ENCODE results near the gene MTA1.

Gene MTA1

DNA sequence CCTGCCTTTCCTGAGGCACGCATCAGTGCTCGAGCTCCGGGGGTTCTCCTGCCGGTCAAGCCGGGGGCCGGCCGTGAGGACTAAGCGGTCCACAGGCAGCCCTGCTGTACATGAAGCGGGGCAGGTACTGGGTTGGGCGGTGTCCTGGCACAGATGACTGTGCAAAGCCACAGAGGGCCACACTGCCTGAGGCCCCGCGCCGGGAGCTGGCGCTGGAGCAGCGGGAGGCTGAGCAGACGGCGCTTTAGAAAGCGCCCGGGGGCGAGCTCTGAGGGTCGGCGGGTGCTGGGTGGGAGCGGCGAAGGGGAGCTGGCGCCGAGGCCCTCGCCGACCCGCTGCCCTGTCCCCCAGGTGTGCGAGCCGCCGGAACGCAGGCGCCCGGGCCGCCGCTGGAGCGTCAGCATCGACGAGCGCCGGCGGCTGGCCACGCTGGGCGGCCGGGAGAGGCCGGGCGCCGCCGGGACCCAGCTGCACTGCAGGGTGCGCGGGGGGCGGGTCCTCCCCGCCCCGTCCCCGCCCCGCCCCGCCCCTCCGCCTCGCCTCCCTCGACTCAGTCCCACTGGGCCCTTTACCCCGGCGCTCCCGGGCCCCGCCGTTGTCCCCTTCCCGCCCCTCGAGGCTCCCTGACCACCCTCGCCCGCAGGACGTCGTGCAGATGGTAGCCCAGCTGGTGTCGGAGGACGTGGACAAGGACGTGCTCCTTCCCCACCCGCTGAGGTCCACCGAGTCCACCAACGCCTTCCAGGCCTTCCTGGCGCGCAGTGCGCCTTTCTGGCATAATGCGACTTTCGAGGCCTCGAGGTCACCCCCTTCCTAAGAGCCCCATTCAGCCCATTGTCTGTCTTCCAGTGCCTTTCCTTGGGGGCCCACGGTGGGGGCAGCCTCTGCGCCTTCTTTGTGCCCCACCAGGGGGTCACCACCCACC is 8.3 kb upstream of the MTA1 start:
- no peak for DNase-seq

DNA sequence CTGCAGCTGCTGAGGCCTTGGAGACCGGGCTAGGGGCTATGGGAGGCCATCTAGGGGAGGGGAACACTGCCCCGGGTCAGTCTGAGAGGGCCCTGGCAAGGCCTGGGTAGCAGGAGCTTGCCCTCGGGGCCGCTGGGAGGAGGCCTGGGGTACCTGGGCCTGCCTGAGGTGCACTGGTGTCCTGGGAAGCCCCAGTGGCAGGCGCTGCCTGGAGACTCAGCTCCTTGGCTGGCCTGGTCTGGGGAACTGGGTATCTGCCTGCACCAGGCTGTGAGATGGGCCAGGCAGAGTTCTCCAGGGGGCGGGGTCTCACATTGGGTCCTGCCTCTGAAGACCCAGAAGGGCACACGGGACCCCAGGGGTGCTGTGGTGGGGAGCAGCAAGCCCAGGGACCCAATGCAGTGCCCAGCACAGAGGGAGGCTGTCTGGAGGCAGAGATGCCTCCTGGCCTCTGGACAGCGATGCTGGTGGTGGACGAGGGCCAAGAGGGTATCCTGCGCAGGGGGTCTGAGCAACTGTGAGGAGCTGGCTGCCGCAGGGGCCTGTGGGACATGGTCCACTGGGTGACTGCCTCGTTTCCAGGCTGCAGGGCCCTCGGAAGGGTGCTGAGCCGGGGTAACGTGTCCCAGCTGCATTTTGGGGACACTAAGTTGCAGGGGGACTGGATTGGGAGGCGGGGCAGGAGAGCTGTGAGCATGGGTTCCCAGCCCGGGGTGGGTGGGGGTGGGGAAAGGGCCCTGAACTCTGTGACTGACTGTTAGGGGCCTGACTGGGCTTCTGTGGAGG is 7.4 kb upstream of the MTA1 start:
- DNase-seq: no peak

DNA sequence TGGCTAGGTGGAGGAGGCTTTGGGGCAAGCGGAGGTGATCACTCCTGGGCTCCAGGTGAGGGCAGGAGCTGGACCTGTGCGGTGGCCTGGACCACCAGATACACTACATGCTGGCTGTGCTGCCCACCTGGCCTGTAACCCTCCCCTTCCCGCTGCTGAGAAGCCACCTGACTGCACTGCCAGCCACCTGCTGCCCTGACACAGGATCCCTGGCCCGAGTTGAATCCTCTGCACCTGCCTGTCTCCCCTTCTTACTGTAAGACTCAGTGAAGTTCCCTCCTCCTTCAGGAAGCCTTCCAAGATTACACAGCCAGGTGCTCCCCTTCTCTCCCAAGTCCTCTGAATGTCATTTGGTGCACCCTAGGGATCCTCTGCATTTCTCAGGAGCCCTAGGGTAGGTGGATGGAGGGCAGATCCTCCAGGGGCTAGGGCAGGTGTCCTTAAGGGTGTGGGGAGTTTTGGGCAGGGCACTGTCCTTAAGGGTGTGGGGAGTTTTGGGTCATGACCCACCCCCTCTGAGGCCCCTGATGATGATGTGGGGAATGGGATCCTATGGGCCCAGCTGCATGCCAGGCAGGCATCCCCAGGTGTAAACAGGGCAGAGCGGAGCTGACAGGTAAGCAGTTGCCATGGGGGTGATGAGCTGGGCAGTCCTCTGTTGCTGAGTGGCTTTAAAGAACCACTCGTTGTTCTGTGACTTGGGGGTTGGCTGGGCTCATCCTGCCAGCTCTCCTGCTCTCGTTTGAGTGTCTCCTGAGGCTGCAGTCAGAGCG is 6.7 kb upstream of the MTA1 start:
- no peak for DNase-seq

DNA sequence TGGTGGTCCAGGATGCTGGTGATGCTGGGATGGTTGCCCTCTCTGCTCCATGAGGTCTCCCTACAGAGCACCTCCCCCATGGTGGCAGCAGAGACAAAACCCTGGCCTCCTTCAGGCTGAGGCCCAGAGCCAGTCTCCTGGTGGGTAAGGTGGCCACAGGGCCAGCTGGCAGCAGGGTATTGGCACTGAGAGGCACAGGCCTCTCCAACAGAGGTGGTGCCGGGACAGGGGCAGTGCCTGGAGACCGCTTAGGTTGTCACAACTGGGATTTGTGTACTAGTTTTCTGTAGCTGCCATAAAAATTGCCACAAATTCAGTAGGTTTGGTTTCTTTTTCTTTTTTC is 6.1 kb upstream of the MTA1 start:
- DNase-seq: peak in 1 of 2 donors; percentile 26

DNA sequence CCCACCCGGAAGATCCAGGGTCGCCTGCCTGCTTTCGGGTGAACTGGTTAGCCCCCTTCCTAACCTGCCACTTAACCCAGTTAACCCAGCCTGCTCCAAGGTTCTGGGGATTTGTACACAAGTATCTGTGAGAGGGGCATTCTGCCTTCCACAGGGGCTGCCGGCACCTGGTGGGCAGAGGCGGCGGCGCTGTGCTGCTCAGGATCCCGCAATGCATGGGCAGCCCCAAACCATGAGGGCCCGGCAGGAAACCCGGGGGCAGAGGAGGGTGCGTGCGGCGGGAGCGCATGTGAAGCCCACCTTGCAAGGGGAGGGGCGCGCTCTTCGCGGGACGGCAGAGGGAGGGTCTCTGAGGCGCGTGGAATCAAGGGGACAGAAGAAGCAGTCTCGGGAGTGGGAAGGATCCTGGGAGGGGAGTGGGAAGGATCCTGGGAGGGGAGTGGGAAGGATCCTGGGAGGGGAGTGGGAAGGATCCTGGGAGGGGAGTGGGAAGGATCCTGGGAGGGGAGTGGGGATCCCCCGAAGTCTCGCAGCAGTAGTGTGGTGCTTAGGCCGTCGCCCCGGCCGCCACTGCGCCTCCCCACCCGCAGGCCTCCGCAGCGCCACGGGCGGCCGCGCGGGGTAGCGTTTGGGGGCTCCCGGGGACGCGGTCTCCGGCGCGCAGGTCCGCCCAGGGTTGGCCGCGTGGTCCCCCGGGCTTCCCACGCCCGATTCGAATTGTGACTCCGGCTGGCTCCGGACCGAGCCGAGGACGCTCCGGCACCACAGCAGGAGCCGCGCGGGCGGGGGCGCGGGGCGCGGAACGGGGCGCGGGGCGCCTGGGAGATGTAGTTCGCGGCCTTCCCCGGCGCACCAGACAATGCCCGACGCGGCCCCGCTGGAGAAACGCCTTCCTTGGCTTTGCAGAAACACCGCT is 4.9 kb upstream of the MTA1 start:
- peak; percentile 51 to 69 for DNase-seq

DNA sequence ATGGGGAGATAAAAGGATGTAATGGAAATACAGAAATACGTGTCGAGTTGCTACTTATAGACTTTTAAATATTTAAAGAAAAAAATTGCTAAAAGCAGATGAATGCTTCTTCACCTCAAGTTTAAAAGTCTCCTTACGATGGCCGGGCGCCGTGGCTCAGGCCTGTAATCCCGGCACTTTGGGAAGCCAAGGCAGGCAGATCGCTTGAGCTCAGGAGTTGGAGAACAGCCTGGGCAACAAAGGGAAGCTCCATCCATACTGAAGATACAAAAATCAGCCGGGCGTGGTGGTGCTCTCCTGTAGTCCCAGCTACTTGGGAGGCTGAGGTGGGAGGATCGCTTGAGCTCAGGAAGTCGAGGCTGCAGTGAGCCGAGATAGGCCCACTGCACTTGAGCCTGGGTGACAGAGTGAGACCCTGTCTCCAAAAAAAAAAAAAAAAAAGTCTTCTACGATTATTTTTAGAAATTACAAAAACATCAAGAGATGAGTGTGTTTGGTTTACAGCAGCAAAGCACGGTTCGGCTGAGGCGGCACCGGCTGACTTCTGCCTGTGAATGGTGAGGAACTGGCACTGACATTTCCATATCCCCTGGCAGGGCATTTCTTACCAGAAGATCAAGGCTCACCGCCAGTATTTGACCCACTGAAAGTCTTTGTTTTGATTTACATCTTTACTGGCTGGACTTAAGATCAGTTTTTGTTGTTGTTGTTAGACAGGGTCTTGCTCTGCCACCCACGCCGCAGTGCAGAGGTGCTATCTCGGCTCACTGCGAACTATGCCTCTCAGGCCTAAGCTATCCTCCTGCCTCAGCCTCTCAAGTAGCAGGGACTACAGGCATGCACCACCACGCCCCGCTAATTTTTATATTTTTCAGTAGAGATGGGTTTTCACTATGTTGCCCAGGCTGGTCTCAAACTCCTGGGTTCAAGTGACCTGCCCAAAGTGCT is 3.9 kb upstream of the MTA1 start:
- no peak for DNase-seq

DNA sequence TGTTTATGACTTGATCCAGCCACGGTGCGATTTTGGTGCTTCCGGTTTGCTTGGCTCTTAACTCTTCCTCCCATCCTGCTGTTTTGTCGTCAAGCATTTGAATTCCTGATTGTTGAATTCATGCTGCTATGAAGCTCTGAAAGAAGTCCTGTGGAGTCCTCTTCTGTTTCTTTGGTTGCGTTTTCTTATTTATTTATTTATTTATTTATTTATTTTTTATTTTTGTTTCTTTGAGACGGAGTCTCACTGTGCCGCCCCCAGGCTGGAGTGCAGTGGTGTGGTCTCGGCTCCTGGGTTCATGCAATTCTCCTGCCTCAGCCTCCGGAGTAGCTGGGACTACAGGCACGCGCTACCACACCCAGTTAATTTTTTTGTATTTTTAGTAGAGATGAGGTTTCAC is 3.0 kb upstream of the MTA1 start:
- DNase-seq: no peak

DNA sequence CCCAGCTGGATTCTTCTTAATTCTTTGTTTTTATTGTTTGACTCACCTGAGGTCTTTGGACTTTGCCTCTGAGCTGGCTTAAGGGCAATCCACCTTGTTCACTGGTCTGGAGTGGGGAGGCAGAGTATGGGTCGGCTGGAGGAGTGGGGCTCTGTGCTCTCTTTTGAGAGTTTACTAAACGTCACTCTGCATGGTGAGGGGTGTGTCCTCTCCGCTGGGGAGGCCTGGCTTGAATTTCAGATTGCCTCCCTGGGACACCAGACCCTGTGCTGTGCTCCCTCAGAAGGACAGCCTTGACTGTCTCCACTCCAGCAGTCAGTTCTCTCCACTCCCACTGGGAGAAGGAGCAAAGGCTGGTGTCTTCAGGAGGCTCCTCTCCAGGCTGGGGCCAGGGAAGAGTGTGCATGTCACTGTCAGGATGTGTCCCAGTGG is 1.9 kb upstream of the MTA1 start:
- no peak for DNase-seq

DNA sequence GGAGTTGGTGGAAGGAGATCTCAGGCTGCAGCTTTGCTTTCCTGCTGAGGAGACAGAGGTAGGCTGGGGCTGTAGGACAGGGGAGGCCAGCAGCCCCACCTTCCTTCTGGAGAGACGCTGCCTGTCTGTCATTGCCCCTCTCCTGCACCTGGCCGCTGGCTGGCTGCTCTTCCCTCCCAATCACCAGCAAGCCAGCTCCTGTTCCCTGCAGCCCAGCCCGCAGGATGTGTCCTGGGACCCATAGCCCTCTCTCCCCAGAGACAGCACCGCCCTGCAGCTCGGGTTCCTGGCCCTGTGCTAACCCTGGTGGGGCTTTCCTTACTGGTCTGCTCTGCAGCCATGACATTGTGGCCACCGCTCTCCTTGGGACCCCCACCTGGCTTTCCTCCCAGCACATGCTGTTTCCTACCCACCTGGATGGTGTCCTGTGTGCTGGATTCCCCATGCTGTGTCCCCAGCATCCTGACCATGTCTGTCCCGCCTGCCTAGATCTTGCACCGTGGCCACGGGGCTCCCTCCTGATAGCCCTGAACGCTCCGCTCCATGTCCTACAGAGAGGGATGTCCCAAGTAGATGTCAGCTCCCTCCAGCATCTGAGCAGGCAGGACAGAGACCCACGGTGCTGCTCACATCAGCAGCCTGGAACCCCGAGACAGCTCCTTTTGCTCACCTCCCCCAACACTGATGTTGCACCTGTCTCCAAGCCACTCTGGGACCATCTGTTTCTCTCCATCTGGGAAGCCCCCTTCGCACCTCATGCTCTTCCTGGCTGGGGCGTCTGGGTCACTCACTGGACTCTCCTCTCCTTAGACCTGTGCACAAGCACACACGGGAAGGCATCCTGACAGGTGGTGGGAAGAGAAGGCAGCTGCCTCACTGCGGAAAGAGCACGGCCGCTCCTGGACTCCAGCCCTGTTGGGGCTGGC is 1.1 kb upstream of the MTA1 start:
- no peak for DNase-seq

DNA sequence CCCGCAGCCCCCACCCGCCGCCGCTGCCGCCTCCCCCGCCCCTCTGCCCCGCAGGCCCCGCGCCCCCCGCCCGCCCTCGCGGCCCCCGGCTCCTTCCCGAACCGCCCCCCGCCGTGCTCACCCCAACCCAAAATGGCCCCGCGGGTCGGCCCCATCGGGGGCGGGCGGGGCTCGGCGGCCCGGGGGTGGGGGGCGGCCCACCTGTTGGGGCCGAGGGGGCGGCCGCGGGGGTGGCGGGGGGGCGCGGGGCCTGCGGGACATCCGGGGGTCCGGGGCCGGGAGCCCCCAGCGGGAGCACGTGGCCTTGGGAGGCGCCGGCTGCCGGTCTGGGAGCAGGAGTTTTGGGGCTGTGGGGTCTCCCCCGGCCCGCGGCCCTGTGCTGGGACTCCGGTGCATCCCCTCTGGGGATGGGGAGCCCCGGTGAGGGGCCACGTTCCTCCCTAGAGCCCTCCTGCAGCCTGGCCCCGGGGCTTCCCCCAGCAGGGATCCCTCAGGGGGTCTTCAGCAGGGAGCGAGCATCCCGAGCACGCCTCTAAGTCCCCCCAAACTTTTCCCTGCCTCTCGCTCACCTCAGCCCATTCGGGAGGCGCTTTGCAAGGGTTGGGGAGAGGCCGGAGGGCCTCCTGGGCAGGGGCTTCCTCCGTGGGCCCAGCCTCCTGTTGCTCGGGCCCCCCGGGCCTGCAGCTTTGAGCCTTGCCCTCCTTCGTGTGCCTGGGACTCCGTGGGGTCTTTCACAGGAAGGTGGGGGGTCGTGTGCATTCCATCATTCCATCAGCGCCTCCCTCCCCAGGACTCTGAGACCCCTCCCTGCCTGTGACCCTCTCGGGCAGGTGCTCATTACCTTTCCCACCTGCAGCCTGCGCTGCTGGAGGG is 710 bp downstream of the MTA1 start:
- no peak for DNase-seq

DNA sequence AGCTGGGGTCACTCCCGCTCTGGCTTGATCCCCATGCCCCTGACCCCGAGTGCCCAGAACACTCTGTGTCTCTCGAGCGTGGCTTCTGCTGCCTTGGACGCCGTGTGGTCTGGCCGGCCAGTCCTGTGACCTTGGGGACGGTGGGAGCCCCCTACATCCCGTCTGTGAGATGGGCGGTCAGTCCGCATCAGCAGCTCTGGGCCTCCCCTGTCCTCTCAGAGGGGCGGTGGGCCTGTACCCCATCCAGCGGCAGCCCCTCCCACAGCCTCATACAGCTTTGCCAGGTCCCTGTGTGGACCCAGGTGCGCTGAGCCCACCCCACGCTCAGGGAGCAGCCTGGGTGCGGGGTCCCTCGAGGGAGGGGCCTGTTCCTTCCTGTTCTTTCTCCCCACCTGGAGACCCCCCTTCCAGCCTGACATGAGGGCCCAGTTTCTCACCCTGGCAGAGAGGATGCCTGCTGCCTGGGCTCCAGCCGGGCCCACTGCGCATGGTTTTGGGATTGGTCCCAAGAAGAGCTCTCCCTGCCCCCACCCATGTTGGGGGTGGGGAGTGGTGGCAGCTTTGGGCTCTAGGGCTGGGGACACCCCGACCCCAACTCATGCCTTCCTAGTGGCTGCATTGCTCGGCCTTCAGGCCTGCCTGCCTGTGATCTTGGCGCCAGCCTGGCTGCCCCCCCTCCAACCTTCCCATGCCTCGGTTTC is 1.5 kb downstream of the MTA1 start:
- no peak for DNase-seq

DNA sequence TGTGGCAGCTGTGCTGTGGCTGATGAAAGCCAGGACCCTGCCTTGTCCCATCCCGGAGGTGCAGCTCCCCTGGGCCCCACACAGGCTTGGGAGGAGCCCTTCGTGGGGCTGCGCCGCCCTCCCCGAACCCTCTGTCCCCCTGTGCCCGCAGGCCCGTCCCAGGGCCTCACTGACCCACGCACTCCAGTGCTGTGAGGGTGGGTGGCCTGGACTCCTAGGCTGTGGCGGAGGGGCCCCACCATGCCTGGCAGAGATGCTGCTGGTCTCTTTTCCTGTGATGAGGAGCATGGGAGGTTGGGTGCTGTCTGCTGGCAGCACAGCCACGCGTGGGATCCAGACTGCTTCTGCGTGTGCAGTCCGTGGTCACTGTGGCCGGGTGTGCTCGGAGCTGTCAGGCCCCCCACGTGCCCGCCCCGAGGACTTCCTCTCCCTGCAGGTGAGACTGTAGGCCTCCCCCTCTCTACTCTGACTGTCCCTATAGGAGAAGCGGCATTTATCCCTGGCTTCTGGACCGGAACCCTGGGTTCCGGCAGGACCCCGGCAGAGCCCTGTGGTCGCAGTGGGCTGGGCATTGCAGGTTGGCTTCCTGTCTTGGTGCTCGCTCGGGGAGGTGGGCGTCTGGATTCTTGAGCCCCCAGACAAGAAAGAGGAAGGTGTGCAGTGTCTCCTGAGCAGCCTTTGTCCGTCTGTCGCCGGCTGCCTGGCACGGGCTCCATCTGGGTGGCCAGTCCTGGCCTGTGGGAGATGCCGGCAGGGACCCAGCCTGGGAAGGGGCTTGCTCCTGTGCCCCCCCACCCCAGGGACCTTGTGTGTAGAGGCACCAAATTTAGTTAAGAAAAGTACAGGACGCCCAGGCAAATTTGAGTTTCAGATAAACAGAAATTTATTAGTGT is 2.3 kb downstream of the MTA1 start:
- DNase-seq: no peak

DNA sequence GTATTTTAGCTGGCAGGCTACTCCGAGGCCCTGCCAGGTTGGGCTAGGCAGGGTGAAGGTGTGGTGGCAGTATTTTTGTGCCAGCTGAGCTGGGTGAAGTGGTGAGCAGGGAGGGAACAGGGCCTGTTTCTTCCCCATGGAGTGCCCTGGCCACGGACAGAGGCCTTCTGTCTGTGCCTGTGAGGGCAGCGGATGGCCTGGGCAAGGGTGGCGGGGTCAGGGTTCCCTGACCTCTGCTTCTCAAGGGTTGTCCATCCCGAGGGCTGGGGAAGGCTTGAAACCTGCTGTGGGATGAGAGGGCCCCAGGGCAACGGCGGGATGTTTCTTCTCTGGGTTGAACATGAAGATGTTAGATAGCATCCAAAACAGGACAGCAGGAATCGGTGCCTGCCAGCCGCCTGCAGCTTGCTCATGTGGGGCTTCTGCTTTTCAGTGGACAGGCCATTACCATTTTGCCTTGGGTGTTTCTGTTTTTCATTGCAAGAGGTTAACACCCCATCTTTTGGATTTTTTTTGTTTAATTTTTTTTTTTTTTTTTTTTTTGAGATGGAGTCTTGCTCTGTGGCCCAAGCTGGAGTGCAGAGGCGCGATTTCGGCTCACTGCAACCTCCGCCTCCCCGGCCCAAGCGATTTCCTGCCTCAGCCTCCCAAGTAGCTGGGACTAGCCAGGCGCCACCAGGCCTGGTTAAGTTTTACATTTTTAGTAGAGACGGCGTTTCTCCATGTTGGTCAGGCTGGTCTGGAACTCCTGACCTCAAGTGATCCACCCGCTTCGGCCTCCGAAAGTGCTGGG is 3.3 kb downstream of the MTA1 start:
- DNase-seq: no peak

DNA sequence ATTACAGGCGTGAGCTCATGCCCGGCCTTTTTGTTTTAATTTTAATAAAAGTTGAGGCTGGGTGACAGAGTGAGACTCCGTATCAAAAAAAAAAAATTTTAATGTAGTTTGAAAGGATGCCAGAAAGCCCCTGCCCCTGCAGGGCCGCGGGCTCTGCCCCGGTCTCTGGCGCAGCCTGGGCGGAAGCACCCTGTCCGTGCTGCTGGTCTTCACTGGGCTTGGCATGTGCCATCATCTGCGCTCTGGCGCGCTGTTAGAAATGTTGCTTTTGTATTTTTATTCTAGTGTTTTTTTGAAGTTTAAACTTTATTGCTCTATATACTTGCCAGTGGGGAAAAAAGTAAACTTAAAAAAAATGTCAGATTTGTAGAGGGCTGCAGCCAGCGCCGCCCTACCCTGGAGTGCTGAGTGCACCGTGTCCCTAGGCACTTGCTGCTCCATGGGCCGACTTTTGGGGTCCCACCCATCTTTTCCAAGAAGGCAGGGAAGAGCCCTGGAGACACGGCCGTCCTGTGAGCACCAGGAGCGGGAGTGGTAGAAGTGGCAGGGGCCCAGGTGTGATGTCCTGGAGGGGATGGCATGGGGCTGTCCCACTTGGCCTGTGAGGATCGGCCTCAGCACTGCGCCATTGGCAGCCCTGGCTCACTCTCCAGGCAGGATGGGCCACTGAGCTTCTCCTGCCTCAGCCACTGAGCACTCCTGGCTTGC is 4.0 kb downstream of the MTA1 start:
- no peak for DNase-seq

DNA sequence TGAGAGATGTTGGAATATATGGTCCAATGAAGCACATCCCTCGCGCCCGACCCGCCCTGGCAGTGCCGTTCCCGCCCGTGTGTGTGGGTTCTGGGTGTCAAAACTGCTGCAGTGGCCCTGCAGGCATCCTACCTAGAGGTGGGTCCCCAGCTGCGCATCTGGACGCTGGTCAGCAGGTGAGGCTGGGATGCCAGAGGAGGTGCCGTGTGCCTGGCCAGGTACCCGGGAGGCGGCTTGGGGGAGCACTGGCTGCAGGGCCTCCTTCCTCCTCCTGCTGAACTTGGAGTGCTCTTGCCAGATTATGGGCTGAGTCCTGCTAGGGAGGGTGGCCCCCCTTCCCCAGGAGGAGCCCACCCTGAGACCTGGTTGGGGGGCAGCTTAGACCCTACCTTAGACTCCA is 5.2 kb downstream of the MTA1 start:
- DNase-seq: no peak

DNA sequence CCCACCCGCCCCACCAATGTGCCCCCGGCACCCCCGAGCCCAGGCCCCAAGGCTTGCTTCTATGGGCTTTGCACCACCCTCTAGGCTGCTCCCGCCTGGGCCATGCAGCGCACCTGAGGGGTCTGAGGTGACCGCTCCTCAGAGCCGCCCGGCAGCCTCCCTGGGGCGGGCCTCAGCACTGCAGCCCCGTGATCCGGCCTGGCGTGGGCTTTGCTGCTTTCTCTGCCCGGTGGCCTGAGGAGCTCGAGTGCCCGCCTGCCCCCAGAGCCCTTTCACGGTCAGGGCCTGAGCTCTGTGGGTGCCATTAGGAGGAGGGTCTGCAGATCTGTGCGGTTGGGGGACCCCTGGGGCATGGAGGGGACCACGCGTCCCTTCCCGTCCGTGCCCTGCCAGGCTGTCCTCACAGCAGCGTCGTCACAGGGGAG is 6.2 kb downstream of the MTA1 start:
- DNase-seq: no peak
